Mesothelial cell of epicardium (in vitro differentiated cells): ENCODE results near the gene PTCD2. TPM values are rescaled to one million over a fixed set of nuclear protein-coding genes. Genes with fewer than 3 reads are reported as not detected.
A peak's percentile ranks its signal among the peaks of the same experiment; 100 is the strongest.

ENCODE experiments used
- DNase-seq, 2 experiments: peaks; one replicate each; pipeline ENCODE4 v3.0.0; 2021; ENCODE audit warnings: low spot score in 2 of 2; ENCODE audit not compliant: unreplicated experiment in 2 of 2
- H3K27ac Mint-ChIP-seq: 2 replicates; pipeline ENCODE4 v1.8.0; 2021; ENCODE audit warnings: mixed read lengths
- H3K27me3 Mint-ChIP-seq: 2 replicates; pipeline ENCODE4 v1.8.0; 2021; ENCODE audit warnings: low read depth, mixed read lengths
- H3K36me3 Mint-ChIP-seq: 2 replicates; pipeline ENCODE4 v1.8.0; 2021; ENCODE audit warnings: mixed read lengths
- H3K4me1 Mint-ChIP-seq: 2 replicates; pipeline ENCODE4 v1.8.0; 2021; ENCODE audit warnings: mixed read lengths
- H3K4me3 Mint-ChIP-seq: 2 replicates; pipeline ENCODE4 v1.8.0; 2021; ENCODE audit warnings: mild to moderate bottlenecking, moderate library complexity, mixed read lengths
- H3K9me3 Mint-ChIP-seq: 2 replicates; pipeline ENCODE4 v1.8.0; 2021; ENCODE audit warnings: mixed read lengths
- CTCF ChIP-seq: fragments of 200-600 bp; sonication (generic); IDR thresholded peaks from one replicate; pipeline ENCODE4 v1.5.0; 2021; ENCODE audit warnings: antibody characterized with exemption; ENCODE audit not compliant: unreplicated experiment
- total RNA-seq: library from RNA; stranded (reverse); gene quantifications from 3 replicates; pipeline ENCODE4 v1.2.1, GENCODE V29; 2021

PTCD2 gene
- total RNA-seq, 1 donor from 2014 or later = 12.2 TPM

GRCh38 chr5:72359886-72360285, 39.7 kb downstream of the PTCD2 start:
- DNase-seq = no peak
- Mint-ChIP-seq H3K36me3 (peaks cover 25% of the 10 kb centered on the region), H3K27ac (no peak overlapping the region), H3K9me3 (peaks cover 5% of the 10 kb centered on the region), H3K4me1 (peaks cover 13% of the 10 kb centered on the region), H3K27me3 (no peaks in the 10 kb centered on the region), H3K4me3 (no peak overlapping the region)
- TF ChIP-seq CTCF = no peak

DNA sequence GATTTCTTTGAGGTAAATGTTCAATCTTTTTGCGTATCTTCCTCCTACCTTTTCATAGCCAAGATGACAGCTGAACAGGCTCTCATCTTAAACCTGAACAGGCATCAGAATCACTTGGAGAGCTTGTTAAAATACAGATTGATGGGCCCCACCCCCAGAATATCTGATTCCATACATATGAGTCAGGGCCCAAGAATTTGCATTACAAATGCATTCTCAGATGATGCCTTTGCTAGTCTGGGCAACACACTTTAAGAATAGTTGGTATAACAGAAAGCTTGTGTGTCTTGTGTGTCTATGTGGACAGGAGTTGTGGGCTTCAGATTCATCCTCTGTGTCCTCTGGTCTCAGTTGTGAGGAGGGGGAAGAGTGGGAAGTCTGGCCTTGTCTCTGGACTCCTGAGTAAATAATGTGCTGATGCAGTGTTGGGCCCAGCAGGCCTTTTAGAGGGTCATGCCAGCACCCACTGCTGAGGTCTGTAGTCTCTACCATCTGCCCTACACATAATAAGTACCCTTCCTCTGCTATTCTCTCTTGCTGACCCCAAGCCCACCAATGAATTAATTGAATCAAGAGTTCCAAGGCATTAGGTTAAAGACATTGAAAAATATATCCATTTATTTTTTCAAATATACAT, 43.1 kb downstream of the PTCD2 start:
- Mint-ChIP-seq H3K27me3 (no peaks in the 10 kb centered on the region), H3K4me1 (peaks cover 25% of the 10 kb centered on the region)

GRCh38 chr5:72364171-72364570, 44.0 kb downstream of the PTCD2 start:
- peaks cover 5% of the 10 kb centered on the region for H3K9me3 Mint-ChIP-seq
- no peak for TF ChIP-seq CTCF
- H3K4me3 Mint-ChIP-seq = no peak overlapping the region
- no peak overlapping the region for H3K27ac Mint-ChIP-seq
- peaks cover 25% of the 10 kb centered on the region for H3K4me1 Mint-ChIP-seq
- H3K36me3 Mint-ChIP-seq = peaks cover 18% of the 10 kb centered on the region
- no peaks in the 10 kb centered on the region for H3K27me3 Mint-ChIP-seq
- DNase-seq = no peak

More for the DNA sequence above, 43.1 kb downstream of the PTCD2 start:
- Mint-ChIP-seq H3K36me3 (peaks cover 22% of the 10 kb centered on the region), H3K4me3 (no peak overlapping the region), H3K27ac (peak overlapping the region; percentile 60), H3K9me3 (peaks cover 5% of the 10 kb centered on the region)
- TF ChIP-seq CTCF = no peak
- DNase-seq = no peak

DNA sequence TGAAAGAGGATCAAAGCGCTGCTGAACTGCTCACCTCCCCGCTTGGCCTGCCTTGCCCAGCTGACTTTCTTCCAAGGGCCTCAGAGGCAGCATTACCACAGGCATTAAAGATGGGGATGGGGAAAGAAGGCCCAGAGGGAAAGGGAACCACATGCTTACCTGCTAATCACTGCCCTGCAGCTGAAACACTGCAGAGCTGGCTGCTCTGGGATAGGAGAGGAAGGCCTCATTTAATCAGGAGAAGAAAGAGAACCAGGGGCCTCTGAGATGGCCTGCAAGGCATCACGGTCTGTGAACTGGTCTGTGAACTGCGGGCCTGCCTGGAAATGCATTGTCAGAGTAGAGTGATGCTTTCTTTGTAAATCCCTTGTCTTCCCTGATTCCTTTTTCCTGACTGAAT, 44.8 kb downstream of the PTCD2 start:
- Mint-ChIP-seq H3K27me3 (no peaks in the 10 kb centered on the region), H3K4me3 (no peak overlapping the region), H3K4me1 (peaks cover 25% of the 10 kb centered on the region), H3K27ac (peak overlapping the region; percentile 14), H3K9me3 (peaks cover 5% of the 10 kb centered on the region), H3K36me3 (peaks cover 18% of the 10 kb centered on the region)
- DNase-seq = no peak
- no peak for TF ChIP-seq CTCF

GRCh38 chr5:72366324-72366976, 46.3 kb downstream of the PTCD2 start:
- Mint-ChIP-seq H3K4me1 (peaks cover 25% of the 10 kb centered on the region), H3K9me3 (peaks cover 4% of the 10 kb centered on the region), H3K4me3 (no peak overlapping the region), H3K27ac (peak overlapping the region; percentile 61), H3K36me3 (peaks cover 11% of the 10 kb centered on the region), H3K27me3 (no peaks in the 10 kb centered on the region)
- peak; percentile 67 for TF ChIP-seq CTCF
- DNase-seq = peak in 1 of 2 experiments; percentile 62
